Naive B cell (primary cell): ENCODE data around the gene KRTAP4-7. TPM values are rescaled to one million over a fixed set of nuclear protein-coding genes. Genes with fewer than 3 reads are reported as not detected.
"Not testable (repeated sequence)": the region's sequence is repeated elsewhere in the genome, so short reads cannot be mapped to it uniquely, and the experiment has no call there.

Experiments used
- ATAC-seq, 2 donors: fragments of 150-1000 bp; cut with Tn5 transposase; 2 replicates each; pipeline ENCODE4 v1.10.0; 2021; ENCODE audit warnings: low read depth in 2 of 2, mild to moderate bottlenecking in 2 of 2, moderate library complexity in 2 of 2
- DNase-seq: peaks from one replicate; pipeline ENCODE4 v3.0.0; 2022
- H3K27ac Mint-ChIP-seq, 6 donors: one replicate each; pipeline ENCODE4 v1.8.0; 2020 to 2022; ENCODE audit warnings: mild to moderate bottlenecking in 6 of 6, mixed read lengths in 6 of 6, moderate library complexity in 5 of 6, inconsistent platforms in 2 of 6
- H3K27me3 Mint-ChIP-seq, 3 donors: one replicate each; pipeline ENCODE4 v1.8.0; 2021 to 2022; ENCODE audit warnings: mixed read lengths in 3 of 3, mild to moderate bottlenecking in 1 of 3
- H3K36me3 Mint-ChIP-seq, 2 donors: one replicate each; pipeline ENCODE4 v1.8.0; 2020 to 2022; ENCODE audit warnings: mixed read lengths in 2 of 2, inconsistent platforms in 1 of 2, mild to moderate bottlenecking in 1 of 2
- H3K4me1 Mint-ChIP-seq, 3 donors: one replicate each; pipeline ENCODE4 v1.8.0; 2020 to 2022; ENCODE audit warnings: mixed read lengths in 3 of 3, inconsistent platforms in 1 of 3, mild to moderate bottlenecking in 1 of 3, moderate library complexity in 1 of 3
- H3K4me3 Mint-ChIP-seq, 8 donors: one replicate each; pipeline ENCODE4 v1.8.0; 2020 to 2022; ENCODE audit warnings: mild to moderate bottlenecking in 8 of 8, mixed read lengths in 8 of 8, moderate library complexity in 8 of 8, inconsistent platforms in 2 of 8
- H3K9me3 Mint-ChIP-seq, 7 donors: one replicate each; pipeline ENCODE4 v1.8.0; 2020 to 2022; ENCODE audit warnings: mixed read lengths in 7 of 7, mild to moderate bottlenecking in 5 of 7, inconsistent platforms in 2 of 7, moderate library complexity in 1 of 7
- polyA plus RNA-seq, 6 donors: library from polyadenylated mRNA; unstranded; fragments of 300-500 nt; fragmentation: Illumina TruSeq; gene quantifications; one replicate each; pipeline ENCODE4 v1.2.3, GENCODE V29; 2021; ENCODE audit warnings: low read depth in 6 of 6

Gene KRTAP4-7
- polyA plus RNA-seq, 6 donors from 2014 or later = not detected

GRCh38 chr17:41104386-41105038 lies 20.6 kb downstream of the KRTAP4-7 start:
- not testable (repeated sequence) for H3K27ac Mint-ChIP-seq, DNase-seq, H3K9me3 Mint-ChIP-seq, H3K27me3 Mint-ChIP-seq, H3K4me3 Mint-ChIP-seq, H3K36me3 Mint-ChIP-seq, ATAC-seq
- H3K4me1 Mint-ChIP-seq = peaks cover 36 to 50% (median 39%) of the 10 kb centered on the region in 3 donors

- peak within 1 kb of the TSS in 3 of 6 donors; percentile 56 to 71 (median 67) for H3K27ac Mint-ChIP-seq
Observed at GRCh38 chr17:41105347-41105746, 21.4 kb downstream of the KRTAP4-7 start, which contains the start of gene KRTAP4-9. Gene KRTAP4-9 (plus strand): TSS chr17:41105389. CDS start chr17:41105389, 0 bp downstream.

GRCh38 chr17:41107941-41108450 lies 24.0 kb downstream of the KRTAP4-7 start:
- Mint-ChIP-seq H3K4me3 (peak overlapping the region in 7 of 8 donors; percentile 75 to 95 (median 85)), H3K27me3 (no peaks in the 10 kb centered on the region), H3K9me3 (peaks cover 0 to 15% (median 10%) of the 10 kb centered on the region in 7 donors), H3K27ac (peak overlapping the region; percentile 67 to 91 (median 82)), H3K36me3 (peaks cover 11% of the 10 kb centered on the region in 2 donors), H3K4me1 (peaks cover 29 to 36% (median 32%) of the 10 kb centered on the region in 3 donors)
- no peak for DNase-seq
- no peak for ATAC-seq

More at GRCh38 chr17:41105347-41105746, 21.4 kb downstream of the KRTAP4-7 start, which contains the start of gene KRTAP4-9:
- not testable (repeated sequence) for H3K27me3 Mint-ChIP-seq, DNase-seq, H3K36me3 Mint-ChIP-seq, H3K4me3 Mint-ChIP-seq, ATAC-seq, H3K9me3 Mint-ChIP-seq
- peaks cover 36 to 50% (median 38%) of the 10 kb centered on the region in 3 donors for H3K4me1 Mint-ChIP-seq

- ATAC-seq = peak; percentile 70 to 90
- DNase-seq, H3K27me3 Mint-ChIP-seq: not testable (repeated sequence)
- Mint-ChIP-seq H3K36me3 (peaks cover 11 to 16% of the 10 kb centered on the region in 2 donors), H3K9me3 (peaks cover 0 to 19% (median 10%) of the 10 kb centered on the region in 7 donors), H3K4me3 (peak overlapping the region in 7 of 8 donors; percentile 75 to 95 (median 85)), H3K27ac (peak overlapping the region; percentile 74 to 91 (median 84)), H3K4me1 (peaks cover 29 to 37% (median 36%) of the 10 kb centered on the region in 3 donors)
Observed at GRCh38 chr17:41108728-41109386, 24.9 kb downstream of the KRTAP4-7 start.

- DNase-seq (no peak), ATAC-seq (no peak)
- Mint-ChIP-seq H3K4me3 (peak overlapping the region in 5 of 8 donors; percentile 40 to 95 (median 48)), H3K9me3 (peaks cover 0 to 23% (median 12%) of the 10 kb centered on the region in 7 donors), H3K4me1 (peaks cover 45 to 60% (median 47%) of the 10 kb centered on the region in 3 donors), H3K36me3 (peaks cover 19 to 20% of the 10 kb centered on the region in 2 donors), H3K27me3 (no peaks in the 10 kb centered on the region), H3K27ac (peak overlapping the region in 5 of 6 donors; percentile 3 to 86 (median 72))
Observed at GRCh38 chr17:41111151-41111885, 27.4 kb downstream of the KRTAP4-7 start.

GRCh38 chr17:41116297-41116696 lies 32.3 kb downstream of the KRTAP4-7 start:
- peaks cover 14 to 33% of the 10 kb centered on the region in 2 donors for H3K36me3 Mint-ChIP-seq
- H3K27me3 Mint-ChIP-seq = no peaks in the 10 kb centered on the region
- H3K4me1 Mint-ChIP-seq = peaks cover 52 to 76% (median 58%) of the 10 kb centered on the region in 3 donors
- H3K27ac Mint-ChIP-seq = peak overlapping the region; percentile 89 to 100 (median 98)
- H3K9me3 Mint-ChIP-seq = peaks cover 2 to 22% (median 14%) of the 10 kb centered on the region in 7 donors
- DNase-seq = peak; percentile 74
- ATAC-seq = peak; percentile 71 to 76
- peak overlapping the region in 7 of 8 donors; percentile 30 to 87 (median 66) for H3K4me3 Mint-ChIP-seq

- Mint-ChIP-seq H3K4me3 (peak within 1 kb of the TSS in 6 of 8 donors; percentile 36 to 87 (median 74)), H3K27ac (peak within 1 kb of the TSS; percentile 91 to 100 (median 98)), H3K9me3 (peaks cover 0 to 22% (median 4%) of the 10 kb centered on the region in 7 donors), H3K36me3 (peaks cover 10 to 27% of the 10 kb centered on the region in 2 donors), H3K4me1 (peaks cover 53 to 92% (median 65%) of the 10 kb centered on the region in 3 donors)
- ATAC-seq, H3K27me3 Mint-ChIP-seq, DNase-seq: not testable (repeated sequence)
Observed at GRCh38 chr17:41117846-41118386, 34.0 kb downstream of the KRTAP4-7 start, which contains the start of gene KRTAP4-11. Gene KRTAP4-11 (minus strand): TSS chr17:41118373. CDS start chr17:41118315, 58 bp downstream.

GRCh38 chr17:41118721-41119120 lies 34.8 kb downstream of the KRTAP4-7 start:
- Mint-ChIP-seq H3K36me3 (peaks cover 3 to 34% of the 10 kb centered on the region in 2 donors), H3K4me3 (peak overlapping the region in 4 of 8 donors; percentile 43 to 69 (median 52)), H3K27ac (peak overlapping the region; percentile 57 to 95 (median 87)), H3K4me1 (peaks cover 59 to 95% (median 73%) of the 10 kb centered on the region in 3 donors), H3K9me3 (peaks cover 0 to 19% (median 3%) of the 10 kb centered on the region in 7 donors), H3K27me3 (no peaks in the 10 kb centered on the region)
- ATAC-seq (no peak), DNase-seq (no peak)

- Mint-ChIP-seq H3K9me3 (peaks cover 0 to 24% (median 3%) of the 10 kb centered on the region in 7 donors), H3K36me3 (peaks cover 0 to 34% of the 10 kb centered on the region in 2 donors), H3K27ac (peak overlapping the region; percentile 97 to 100 (median 98)), H3K4me1 (peaks cover 68 to 93% (median 80%) of the 10 kb centered on the region in 3 donors), H3K4me3 (peak overlapping the region in 7 of 8 donors; percentile 32 to 88 (median 78))
- ATAC-seq (peak; percentile 76 to 83), DNase-seq (peak; percentile 75)
- not testable (repeated sequence) for H3K27me3 Mint-ChIP-seq
Observed at GRCh38 chr17:41119696-41120690, 36.0 kb downstream of the KRTAP4-7 start.

GRCh38 chr17:41121742-41122141 lies 37.8 kb downstream of the KRTAP4-7 start:
- Mint-ChIP-seq H3K9me3 (peaks cover 1 to 24% (median 6%) of the 10 kb centered on the region in 7 donors), H3K4me3 (peak overlapping the region in 1 of 8 donors; percentile 29), H3K36me3 (peaks cover 0 to 26% of the 10 kb centered on the region in 2 donors), H3K27me3 (no peaks in the 10 kb centered on the region), H3K27ac (peak overlapping the region in 5 of 6 donors; percentile 23 to 97 (median 41)), H3K4me1 (peaks cover 55 to 86% (median 64%) of the 10 kb centered on the region in 3 donors)
- ATAC-seq (no peak), DNase-seq (no peak)

GRCh38 chr17:41123292-41123990 lies 39.5 kb downstream of the KRTAP4-7 start:
- ATAC-seq, H3K27me3 Mint-ChIP-seq, DNase-seq: not testable (repeated sequence)
- Mint-ChIP-seq H3K9me3 (peaks cover 0 to 24% (median 6%) of the 10 kb centered on the region in 7 donors), H3K27ac (peak overlapping the region; percentile 0 to 97 (median 38)), H3K4me3 (peak overlapping the region in 7 of 8 donors; percentile 39 to 87 (median 86)), H3K4me1 (peaks cover 47 to 71% (median 53%) of the 10 kb centered on the region in 3 donors), H3K36me3 (peaks cover 0 to 18% of the 10 kb centered on the region in 2 donors)
